GM18870 (cell line): ENCODE results near the gene ADAM19.

ENCODE experiments used
- ATAC-seq: cut with Tn5 transposase; IDR thresholded peaks from one replicate; pipeline ENCODE4 v1.9.1; 2021; ENCODE audit warnings: moderate library complexity; ENCODE audit not compliant: unreplicated experiment

ADAM19 gene

DNA sequence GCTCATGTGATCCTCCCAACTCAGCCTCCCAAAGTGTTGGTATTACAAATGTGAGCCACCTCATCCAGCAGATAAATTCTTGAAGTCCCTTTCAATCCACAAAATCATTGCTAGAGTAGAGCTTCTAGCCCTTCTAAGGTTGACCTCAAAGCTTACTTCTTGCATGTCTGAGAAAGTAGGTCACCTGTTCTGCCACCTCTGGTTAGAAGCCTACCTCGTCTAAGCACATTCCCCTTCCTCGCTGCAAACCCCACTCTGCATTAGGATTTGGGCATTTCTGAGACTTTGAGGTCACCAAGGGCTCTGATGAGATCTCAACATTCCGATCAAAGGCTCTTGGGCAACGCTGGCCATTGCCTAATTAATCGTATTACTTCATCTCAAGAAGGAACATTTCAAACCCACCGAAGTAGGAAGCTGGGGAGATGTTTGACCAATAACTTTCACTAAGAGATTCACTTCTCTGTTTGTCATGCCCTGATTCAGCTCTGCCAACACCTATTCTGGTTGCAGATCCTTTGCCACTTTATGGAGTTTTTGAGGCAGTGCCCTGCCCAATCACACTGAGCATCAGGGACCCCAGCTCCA, 8.6 kb downstream of the ADAM19 start:
- ATAC-seq, result no peak

DNA sequence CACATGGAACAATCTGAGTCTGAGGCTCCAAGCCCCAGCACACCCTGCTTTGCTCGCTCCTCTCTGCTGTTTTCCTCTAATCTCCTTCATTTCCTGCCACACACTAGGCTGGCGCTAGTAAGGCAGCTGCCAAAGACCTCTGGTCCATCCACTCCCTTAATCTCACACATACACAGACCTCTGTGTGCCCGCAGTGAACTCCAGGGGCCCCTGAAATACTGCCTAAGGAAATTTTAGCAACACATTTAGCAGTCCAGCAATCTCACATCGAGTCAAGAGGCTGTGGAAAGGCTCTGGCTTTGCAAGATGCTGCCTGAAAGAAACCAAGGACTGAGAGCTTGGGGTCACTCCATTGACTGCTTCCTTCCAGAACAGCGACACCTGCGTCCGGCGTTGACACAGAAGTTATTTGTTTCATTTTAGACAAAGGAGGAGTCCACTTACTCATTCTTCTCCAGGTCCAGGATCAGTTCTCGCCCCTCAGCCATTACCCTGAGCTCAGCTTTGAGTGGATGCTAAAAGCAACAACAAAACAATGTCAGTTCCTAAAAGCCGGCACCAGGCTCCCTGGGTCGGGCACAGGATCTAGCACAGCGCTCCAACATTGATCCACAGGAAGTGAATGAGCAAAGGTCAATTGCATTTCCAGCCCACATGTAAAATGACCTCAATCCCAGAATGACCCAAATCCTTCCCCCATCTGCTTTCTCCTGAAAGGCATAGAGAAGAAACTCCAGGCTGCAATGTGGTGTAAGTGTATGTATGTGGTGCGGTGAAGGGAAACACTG, 11.5 kb downstream of the ADAM19 start:
- no peak for ATAC-seq

DNA sequence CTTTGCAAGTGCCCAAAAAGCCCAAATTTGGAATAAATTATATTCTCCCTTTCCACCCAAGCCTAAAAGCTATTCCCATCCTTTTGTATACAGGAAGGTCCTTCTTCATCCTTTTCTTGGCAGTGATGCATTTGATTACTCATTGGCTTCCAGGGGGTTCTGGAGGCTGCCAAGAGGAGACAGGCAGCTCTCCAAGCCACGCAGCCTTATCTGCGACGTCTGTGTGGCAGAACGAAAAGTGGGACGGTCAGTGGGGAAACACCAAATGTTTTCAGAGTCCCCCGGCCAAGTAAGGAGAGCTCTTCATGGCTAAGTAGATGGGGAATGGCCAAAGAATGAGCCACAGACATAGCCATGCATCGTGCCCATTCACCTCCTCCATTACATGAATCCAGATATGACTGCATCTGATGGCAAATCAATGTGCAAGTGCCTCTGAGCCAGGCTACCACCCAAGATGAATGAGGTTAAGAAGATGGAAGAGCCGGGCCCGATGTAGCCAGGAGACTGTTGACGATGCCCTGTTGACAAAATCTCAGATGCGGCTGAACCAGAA, 12.1 kb downstream of the ADAM19 start:
- no peak for ATAC-seq

DNA sequence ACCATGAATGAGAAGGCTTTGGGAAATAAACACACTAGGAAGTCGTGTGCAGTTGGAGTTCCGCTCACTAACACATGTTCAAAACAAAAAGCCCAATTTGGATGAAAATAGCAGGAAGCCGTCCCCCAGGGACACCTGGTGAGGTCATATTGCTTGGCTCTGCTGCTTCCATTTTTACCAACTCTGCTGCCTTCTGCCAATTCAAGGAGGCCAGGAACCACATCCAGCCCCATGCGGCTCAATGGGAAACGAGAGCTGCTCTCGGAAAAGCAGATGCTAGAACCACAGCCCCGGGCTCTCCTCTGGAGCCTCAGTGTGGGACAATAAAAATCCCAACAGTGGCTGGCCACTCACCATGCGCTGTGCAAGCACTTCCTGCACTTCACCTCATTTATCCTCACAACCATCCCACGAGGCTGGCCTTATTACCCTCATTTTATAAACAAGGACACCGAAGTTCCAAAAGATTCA, 13.4 kb downstream of the ADAM19 start:
- no peak for ATAC-seq

DNA sequence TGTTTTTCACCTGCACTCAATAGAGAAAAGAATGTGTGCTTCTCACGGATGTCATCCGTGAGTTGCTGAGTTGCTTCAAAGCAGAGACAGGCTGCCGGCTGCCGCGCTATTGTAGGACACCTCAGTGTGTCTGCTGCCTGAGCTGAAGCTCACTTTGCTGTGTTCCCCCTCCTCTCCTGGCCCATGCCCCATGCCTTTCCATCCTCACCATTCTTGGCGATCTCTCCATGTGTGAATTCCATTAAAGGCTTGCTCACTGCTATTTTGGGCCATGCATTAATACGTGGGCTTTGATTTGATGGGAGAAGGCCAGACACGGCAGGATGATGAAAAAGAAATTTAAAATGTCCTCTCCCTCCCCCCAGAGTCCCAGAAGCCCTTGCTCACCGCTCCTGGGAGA, 14.5 kb downstream of the ADAM19 start:
- ATAC-seq, result no peak

DNA sequence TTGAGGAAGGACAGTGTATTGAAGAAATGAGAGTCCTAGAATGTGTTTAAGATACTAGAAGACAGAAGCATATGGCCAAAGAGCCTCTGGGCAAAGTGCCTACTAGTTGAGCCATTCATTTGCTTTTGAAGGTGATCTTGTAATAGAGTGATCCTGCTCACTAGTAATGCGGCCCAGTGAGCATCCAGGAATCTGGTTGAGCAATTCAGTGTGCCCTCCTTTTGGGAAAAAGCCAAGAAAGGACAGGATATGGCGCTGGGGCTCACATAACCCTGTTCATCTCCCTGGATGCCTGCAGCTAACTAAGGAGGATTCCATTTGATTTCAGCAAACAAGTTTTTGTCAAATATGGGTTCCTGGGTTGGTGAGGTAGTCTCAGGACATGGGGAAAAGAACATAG, 16.3 kb downstream of the ADAM19 start:
- ATAC-seq, result no peak

DNA sequence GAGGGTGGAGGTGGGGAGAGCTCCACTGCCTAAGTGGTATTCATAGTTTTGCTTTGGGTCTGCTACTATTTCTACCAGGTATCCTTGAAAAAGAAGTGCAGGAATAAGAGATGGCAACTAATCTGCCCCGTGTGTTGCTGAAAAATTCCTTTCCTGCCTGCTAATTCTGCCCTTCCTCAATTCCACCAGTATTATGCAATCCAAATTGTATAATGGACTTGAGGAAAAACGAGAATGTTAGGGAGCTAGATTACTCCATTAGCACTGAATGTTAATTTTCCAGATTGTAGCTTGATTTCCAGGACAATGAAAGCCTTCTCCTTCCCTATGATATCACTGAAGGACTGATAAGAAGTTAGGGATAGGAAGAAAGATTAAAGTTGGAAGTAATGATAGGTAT, 16.9 kb downstream of the ADAM19 start:
- ATAC-seq, result no peak

DNA sequence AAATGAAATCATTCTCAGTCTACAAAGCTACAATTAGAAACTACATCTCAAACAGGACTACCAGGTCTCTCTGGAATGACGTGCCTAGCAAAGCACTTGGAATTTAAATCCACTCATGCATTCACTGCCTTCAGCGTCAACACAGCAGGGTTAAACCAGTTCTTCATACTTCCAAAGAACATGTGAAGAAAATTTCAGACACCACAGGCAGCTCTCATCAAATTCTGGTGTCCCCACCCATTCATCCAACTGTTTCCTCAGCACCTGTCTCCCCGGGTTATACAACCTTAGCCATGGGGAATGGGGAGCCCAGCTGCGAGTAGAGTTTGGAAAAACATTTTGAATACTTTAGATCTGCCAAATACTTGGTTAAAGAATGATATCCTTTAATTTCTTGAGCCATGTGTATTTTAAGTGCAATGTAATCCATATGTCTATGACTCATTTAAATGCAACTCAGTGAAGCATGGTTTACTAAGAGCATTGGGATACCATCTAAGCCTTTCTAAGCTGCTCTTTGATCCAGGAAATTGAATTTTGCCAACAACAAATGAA, 17.5 kb downstream of the ADAM19 start:
- ATAC-seq, result no peak

DNA sequence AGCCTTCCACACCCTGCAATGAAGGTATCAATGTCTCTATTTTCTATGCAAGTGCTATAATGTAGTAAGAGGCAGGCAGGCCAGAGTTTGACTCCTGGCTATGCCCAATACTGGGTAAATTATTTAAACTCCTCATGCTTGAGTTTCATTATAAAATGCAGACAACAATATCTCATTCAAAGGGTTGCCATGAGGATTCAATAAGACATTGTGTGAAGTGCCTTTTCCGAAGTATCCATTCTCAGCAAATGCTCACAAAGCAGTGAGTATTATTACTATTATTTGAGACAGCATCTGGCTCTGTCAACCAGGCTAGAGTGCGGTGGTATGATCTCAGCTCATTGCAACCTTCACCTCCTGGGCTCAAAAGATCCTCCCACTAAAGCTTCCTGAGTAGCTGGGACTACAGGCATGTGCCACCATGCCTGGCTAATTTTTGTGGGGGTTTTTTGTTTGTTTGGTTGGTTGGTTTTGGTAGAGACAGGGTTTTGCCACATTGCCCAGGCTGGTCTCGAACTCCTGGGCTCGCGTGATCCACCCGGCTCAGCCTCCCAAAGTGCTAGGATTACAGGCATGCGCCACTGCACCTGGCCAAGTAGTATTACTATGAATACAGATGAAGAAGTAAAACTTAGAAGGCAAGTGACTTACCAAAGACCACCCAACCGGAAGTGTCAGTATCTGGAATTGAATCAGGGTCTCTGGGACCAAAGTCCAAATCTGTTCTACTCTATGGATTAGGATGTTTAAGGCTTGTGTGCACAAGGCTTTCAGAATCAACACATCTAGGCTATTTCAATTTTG, 18.8 kb downstream of the ADAM19 start:
- ATAC-seq, result no peak

DNA sequence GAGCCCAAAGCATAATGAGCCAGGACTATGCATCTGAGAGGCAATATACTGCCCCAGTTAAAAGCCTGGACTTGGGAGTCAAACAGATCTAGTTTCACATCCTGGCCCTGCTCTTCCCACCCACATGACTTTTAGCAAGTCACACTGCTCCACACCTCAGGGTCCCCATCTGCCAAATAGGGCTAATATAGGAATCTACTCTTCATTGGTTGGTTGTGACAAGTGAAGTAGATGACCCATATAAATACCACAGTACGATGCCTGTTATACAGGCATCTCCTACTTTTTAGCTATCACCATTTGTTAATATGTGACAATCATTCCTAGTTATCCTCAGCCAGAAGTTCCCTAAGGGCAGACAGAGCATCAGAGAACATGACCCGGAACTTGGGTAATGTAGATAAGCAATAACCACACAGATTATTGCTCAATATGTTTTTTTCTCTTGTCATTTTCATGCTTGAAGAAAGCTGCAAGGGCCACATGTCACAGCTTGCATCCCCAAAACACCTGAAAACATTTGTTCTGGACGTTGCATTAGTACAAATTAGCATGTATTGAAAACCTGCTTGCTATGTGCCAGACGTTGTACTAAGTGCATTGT, 20.4 kb downstream of the ADAM19 start:
- ATAC-seq, result no peak

DNA sequence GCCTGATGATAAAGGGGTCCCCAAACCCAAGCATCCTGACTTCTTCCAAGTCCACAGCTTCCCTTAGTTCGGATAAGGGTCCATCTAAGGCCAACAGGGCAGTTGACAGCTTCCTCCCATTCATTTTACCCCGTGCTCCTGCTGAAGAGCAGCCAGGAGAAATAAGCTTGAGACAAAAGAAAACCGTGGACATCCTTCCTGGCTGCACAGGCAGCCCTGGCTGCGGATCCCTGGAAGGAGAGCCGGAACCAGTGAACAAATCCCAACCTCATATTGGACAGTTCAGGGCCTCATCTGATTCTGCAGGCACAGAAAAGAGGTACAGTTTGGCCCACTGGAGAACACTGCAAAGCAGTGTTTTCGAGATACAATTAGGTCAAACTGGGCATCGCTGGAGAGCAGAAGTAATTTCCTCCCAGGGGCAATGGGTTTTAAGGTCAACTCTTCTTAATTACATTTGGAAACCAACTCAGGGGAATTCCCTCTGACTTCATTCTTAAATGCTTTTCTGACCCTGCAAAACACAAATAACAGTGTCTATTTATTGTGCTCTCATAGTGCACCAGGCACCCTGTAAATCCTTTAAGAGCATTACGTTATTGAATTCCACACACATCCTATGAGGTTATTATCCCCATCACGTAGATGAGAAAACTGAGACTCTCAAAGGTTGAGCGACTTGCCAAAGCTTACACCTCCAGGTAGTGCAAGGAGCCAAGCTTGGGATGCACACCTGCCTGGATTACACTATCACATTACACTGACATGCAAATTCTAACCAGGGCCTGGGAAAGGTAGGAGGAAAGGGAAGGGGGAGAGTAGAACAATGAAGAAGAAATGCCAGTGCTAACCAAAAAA, 21.2 kb downstream of the ADAM19 start:
- no peak for ATAC-seq

DNA sequence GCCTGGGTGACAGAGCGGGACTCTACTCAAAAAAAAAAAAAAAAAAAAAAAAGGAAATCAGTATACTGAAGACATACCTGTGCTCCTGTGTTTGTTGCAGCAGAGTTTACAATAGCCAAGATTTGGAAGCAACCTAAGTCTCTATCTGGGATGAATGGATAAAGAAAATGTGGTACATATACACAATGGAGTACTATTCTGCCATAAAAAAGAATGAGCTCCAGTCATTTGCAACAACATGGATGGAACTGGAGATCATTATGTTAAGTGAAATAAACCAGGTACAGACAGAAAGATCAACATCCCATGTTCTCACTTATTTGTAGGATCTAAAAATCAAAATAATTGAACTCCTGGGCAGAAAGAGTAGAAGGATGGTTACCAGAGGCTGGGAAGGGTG, 22.9 kb downstream of the ADAM19 start:
- ATAC-seq, result no peak

DNA sequence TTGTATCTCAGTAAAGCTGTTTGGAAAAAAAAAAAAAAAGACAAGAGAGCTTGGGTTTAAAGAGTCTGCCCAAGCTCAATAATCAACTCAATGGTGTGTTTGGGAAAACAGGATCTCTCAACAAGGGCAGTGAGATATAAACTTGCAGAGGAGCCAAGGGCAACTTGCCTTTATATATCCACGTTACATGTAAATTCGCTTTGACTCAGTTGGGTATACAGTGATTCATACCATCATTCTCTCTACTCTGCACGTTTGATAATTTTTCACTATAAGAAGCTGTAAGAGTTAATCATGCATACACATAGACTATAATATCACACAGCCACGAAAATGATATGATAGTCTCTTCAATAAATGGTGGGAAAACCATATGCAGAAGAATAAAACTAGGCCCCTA, 24.9 kb downstream of the ADAM19 start:
- no peak for ATAC-seq

DNA sequence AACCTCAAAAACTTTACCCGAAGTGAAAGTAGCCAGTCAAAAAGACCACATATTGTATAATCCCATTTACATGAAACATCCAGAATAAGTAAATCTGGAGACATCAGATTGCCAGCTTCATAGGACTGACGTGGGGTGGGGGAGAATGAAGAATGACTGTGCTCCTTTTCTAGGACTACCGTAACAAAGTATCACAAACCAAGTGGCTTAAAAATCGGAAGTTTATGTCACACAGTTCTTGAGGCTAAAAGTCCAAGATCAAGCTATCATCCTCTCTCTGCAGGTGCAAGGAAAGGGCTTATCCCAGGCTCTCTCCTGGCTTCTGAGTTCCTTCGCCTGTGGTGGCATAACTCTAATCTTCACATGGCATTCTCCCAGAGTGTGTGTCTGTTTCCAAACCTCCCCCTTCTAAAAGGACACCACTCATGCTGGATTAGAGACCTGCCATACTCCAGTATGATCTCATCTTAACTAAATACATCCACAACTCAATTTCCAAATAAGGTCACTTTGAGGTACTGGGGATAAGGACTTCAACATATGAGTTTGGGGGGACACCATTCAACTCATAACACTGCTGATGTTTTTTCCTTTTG, 25.5 kb downstream of the ADAM19 start:
- ATAC-seq, result no peak

DNA sequence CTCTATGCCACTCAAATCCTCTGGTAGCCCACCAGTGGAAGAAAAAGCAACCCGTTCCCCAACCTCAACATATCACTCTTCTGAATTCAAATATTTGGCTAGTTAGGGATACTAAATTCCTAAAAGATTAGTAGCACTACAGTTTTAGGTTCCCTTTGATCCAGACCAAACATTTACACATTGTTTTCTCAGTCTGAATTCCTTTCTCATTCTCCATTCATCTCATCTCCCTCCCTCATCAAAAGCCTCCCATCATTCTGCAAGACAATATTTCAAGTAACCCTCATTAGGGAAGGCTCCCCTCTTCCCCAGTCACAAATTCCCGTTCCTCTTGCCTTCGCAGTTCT, 26.3 kb downstream of the ADAM19 start:
- no peak for ATAC-seq

DNA sequence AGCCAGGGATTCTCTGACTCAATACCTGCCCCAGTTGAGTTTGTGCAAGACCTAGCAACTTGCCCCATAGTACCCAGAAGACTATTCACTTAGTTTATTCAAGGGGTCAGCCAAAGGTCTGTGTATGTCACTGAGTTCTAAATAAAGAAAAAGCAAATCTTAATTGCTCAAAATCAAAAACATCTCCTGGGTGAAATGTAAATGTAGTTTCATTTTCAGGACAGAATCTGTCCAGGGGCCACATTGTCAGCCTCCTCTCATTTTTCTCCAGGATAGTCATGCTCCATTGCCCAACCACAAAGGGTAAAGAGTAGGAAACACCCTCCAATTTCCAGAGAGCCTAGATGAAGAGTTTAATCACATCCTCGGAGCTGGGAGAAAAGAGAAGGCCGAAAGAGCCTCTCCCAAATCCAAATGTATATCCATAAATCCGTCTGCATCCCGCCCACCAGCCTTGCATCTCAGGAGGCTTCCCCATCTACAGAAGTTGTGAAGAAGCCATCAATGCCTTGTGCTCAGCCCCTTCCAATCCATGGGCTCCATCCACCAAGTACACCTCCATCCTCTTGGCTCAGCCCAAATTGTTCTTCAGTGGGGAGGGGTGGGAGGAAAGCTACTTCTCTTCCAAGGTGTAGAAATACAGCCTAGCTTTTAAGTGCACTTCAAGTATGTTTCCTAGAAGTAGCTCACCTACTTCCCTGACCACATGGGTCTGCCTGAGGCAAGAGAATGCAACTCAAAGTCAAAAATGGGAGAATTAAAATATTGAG, 26.9 kb downstream of the ADAM19 start:
- ATAC-seq, result no peak

DNA sequence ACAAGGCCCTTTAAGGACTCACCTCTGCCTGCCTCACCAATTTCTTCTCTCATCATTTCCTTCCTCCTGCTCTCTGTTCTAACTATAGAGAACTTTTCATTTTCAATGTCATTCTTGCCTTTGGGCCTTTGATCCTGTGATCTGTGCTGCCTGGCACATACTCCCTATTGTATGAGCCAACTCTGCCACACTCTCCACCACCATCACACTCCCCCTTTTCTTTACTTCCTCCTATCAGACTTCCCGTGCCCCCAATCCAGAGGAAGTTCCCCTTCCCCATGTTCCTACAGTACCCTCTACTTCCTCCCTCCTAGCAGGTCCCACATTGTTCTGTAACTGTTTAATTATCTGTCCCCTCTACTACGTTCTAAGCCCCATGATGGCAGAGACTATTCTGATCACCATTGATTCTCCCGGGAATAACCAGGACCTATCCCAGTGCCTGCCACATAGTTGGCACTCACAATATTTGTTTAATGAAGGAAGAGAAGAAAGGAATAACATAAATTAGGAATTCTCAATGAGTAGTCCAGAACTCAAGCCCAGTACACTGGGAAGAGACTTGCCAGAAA, 27.5 kb downstream of the ADAM19 start:
- no peak for ATAC-seq

DNA sequence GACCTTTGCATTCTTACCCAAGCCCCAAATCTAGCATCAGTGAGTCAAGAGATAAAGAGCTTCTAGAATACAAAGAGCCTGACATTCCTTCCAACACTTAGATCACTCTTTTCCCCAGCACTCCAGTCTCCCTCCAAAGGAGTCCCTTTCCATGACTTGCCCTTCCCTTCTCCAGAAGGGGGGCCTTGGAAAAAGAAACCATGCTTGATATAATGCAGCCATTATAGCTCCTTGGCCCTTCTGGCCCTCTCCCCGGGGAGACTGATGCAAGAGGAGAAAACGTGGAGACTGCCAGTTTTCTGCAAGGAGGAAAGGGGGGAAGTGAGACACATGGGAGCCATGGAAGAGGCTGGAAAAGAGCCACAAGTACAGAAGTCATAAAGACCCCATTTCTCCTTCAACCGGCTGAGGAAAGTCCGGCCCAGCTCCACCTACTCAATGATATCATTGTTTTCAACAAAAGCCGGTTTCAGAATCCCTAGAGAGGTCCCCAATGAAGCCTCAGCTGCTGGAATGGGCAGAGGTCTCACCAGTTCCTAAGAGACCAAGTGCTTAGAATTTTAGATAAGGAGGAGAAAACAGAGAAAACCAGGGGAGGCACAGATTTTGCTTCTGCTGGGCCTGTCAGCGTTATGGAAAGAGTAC, 29.0 kb downstream of the ADAM19 start:
- no peak for ATAC-seq
